Breast epithelium (tissue), 4 donors: ENCODE results near the gene CDKN1C. TPM values are rescaled to one million over a fixed set of nuclear protein-coding genes. Genes with fewer than 3 reads are reported as not detected.

Experiments used
- DNase-seq, 2 donors: peaks; one replicate each; pipeline ENCODE4 v3.0.0-alpha.2; 2019; ENCODE audit warnings: low spot score in 2 of 2
- H3K27ac ChIP-seq, 2 donors: fragments of 200-600 bp; sonication (generic) in 1 of 2; one replicate each; pipeline ENCODE4 v1.5.1; 2016 to 2019; ENCODE audit warnings: mild to moderate bottlenecking in 1 of 2
- H3K27me3 ChIP-seq, 2 donors: fragments of 200-600 bp; sonication (generic) in 1 of 2; one replicate each; pipeline versions ENCODE4 v1.5.1 to v1.6.0; 2017 to 2019; ENCODE audit warnings: control low read depth in 1 of 2, mild to moderate bottlenecking in 1 of 2
- H3K36me3 ChIP-seq: fragments of 200-600 bp; one replicate; pipeline ENCODE4 v1.5.1; 2019
- H3K4me1 ChIP-seq, 2 donors: fragments of 200-600 bp; sonication (generic); one replicate each; pipeline ENCODE4 v1.5.1; 2016 to 2019; ENCODE audit warnings: control low read depth in 1 of 2
- H3K4me3 ChIP-seq, 3 donors: fragments of 200-600 bp; sonication (generic); 1 replicate in 2 of 3; 2 replicates in 1 of 3; pipeline ENCODE4 v1.5.1; 2016 to 2019; ENCODE audit warnings: mild to moderate bottlenecking in 3 of 3, moderate library complexity in 2 of 3
- H3K9me3 ChIP-seq, 2 donors: fragments of 200-600 bp; sonication (generic) in 1 of 2; one replicate each; pipeline ENCODE4 v1.5.1; 2016 to 2019; ENCODE audit warnings: control low read depth in 1 of 2
- POLR2A ChIP-seq: fragments of 450-650 bp; IDR thresholded peaks from one replicate; pipeline ENCODE4 v1.6.1; 2016; ENCODE audit warnings: antibody characterized with exemption, mild to moderate bottlenecking, moderate library complexity
- POLR2AphosphoS5 ChIP-seq, 3 donors: sonication (generic); formaldehyde crosslinking; IDR thresholded peaks; one replicate each; pipeline ENCODE4 v1.6.1; 2017; ENCODE audit warnings: antibody characterized with exemption in 3 of 3
- intact Hi-C: fragments of 100-400 bp; cut with DNase I; formaldehyde crosslinking; loops from one replicate; pipeline ENCODE4 v1.15.1; 2023; ENCODE audit warnings: low total_unique reads
- total RNA-seq, 3 donors: library from RNA; depleted of rRNA; stranded (reverse); fragments of >200 nt; gene quantifications; one replicate each; pipeline ENCODE4 v1.1.0, GENCODE V29; 2016
- TF ChIP-seq, protein P1 (sequence below), 3 donors: fragments of 450-650 bp; IDR thresholded peaks; one replicate each; pipeline ENCODE4 v1.5.1; 2016 to 2017; ENCODE audit warnings: antibody characterized with exemption in 3 of 3, mild to moderate bottlenecking in 3 of 3, moderate library complexity in 3 of 3

CDKN1C gene
- total RNA-seq, 3 donors from 2014 or later: 48.2 to 136 (median 88.8) TPM

DNA sequence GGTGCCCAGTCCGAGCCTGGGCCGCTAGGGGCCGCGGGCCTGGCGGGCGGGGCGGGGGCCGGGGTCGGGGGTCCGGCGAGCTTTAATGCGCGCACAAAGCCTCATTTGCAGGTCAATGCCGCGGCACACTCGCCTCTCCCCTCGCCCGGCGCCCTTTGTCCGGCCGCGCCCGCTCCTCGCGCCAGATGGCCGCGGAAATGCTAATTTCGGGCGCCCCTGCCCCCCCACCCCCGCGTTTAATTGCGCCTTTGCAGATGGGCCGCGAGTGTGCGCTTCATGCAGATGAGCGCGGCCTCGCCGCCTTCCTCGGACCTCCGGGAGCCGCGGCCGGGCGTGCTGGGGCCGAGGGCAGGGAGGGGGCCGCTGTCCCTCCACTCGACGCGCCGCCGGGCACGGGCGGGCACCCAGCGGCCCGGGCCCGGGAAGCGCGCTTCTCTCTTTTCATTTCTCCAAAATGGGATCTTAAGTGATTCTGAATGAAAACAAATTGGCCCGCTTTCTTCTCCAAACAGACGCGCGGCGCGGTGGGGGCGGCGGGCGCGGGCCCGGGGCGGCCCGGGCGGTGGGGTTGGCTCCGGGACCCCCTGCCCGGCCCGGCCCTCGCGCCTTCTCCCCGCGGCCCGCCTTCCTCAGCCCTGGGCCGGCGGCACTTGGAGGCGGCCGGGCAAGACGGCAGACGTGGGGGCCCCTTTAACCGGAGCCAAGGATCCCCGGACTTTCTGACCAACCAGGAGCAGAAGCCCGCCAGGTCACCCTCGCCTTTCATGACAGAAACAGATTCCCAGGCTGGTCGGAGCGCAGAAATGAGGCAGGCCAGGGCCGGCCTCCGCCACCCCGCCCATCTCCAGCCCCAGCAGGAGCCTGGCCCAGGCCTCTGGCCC lies 22.9 kb downstream of the CDKN1C start:
- H3K4me3 ChIP-seq: peak overlapping the region; percentile 28 to 66 (median 44)
- TF ChIP-seq, protein P1, sequence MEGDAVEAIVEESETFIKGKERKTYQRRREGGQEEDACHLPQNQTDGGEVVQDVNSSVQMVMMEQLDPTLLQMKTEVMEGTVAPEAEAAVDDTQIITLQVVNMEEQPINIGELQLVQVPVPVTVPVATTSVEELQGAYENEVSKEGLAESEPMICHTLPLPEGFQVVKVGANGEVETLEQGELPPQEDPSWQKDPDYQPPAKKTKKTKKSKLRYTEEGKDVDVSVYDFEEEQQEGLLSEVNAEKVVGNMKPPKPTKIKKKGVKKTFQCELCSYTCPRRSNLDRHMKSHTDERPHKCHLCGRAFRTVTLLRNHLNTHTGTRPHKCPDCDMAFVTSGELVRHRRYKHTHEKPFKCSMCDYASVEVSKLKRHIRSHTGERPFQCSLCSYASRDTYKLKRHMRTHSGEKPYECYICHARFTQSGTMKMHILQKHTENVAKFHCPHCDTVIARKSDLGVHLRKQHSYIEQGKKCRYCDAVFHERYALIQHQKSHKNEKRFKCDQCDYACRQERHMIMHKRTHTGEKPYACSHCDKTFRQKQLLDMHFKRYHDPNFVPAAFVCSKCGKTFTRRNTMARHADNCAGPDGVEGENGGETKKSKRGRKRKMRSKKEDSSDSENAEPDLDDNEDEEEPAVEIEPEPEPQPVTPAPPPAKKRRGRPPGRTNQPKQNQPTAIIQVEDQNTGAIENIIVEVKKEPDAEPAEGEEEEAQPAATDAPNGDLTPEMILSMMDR (IDR thresholded peaks at IDR 0.05): no peak
- no peak for TF ChIP-seq POLR2AphosphoS5 (IDR thresholded peaks at IDR 0.05)
- TF ChIP-seq POLR2A: no peak
- H3K36me3 ChIP-seq: no peaks in the 10 kb centered on the region
- H3K27me3 ChIP-seq: peaks cover 0 to 8% of the 10 kb centered on the region in 2 donors
- H3K4me1 ChIP-seq: peaks cover 0 to 8% of the 10 kb centered on the region in 2 donors
- no peaks in the 10 kb centered on the region for H3K9me3 ChIP-seq
- no peak for DNase-seq
- no peak overlapping the region for H3K27ac ChIP-seq
- intact Hi-C loops: no loop called here

DNA sequence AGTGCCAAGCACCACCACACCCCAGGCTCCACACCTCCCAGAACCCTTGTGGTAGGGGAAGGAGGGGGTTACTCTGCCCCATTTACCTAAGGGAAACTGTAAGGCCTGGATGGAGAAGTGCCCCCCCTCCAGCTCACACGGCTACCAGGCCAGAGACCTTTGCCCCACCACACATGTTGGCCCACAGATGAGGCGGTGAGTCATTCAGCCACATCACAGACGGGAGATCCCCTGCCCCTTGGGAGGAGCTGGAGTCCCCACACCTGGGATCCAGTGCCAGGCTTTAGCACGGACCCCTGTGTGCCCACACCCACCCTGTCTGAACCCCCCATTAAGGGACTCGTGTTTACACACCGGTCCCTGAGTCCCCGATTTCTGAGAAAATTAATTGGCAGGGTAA lies 24.9 kb downstream of the CDKN1C start:
- Histone ChIP-seq H3K27me3 (peaks cover 0 to 8% of the 10 kb centered on the region in 2 donors), H3K27ac (no peak overlapping the region), H3K4me3 (no peak overlapping the region), H3K36me3 (no peaks in the 10 kb centered on the region), H3K9me3 (no peaks in the 10 kb centered on the region), H3K4me1 (peaks cover 0 to 8% of the 10 kb centered on the region in 2 donors)
- no peak for DNase-seq
- TF ChIP-seq, protein P1 (IDR thresholded peaks at IDR 0.05): no peak
- TF ChIP-seq POLR2AphosphoS5 (IDR thresholded peaks at IDR 0.05): no peak
- no peak for TF ChIP-seq POLR2A
- intact Hi-C loops: no loop called here

DNA sequence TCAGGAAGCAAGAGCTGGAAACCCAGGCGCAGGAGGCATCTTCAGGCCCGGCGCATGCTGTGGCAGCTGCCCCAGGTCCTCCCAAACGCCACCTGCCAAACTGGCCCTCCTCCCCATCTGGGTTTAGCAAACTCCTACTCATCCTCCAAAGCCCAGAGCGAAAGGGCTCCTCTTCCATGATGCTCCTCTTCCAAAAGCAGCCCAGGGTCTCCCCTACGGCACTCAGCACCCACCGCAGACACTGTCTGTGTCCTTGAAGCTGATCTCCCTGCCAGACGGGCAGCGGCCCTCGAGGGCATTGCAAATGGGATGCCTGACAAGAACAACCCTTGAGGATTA lies 25.9 kb downstream of the CDKN1C start:
- Histone ChIP-seq H3K4me1 (peaks cover 0 to 8% of the 10 kb centered on the region in 2 donors), H3K9me3 (no peaks in the 10 kb centered on the region), H3K36me3 (no peaks in the 10 kb centered on the region), H3K4me3 (no peak overlapping the region), H3K27me3 (peaks cover 0 to 8% of the 10 kb centered on the region in 2 donors), H3K27ac (no peak overlapping the region)
- no peak for TF ChIP-seq POLR2AphosphoS5 (IDR thresholded peaks at IDR 0.05)
- no peak for TF ChIP-seq POLR2A
- TF ChIP-seq, protein P1 (IDR thresholded peaks at IDR 0.05): no peak
- intact Hi-C loops: no loop called here
- no peak for DNase-seq

DNA sequence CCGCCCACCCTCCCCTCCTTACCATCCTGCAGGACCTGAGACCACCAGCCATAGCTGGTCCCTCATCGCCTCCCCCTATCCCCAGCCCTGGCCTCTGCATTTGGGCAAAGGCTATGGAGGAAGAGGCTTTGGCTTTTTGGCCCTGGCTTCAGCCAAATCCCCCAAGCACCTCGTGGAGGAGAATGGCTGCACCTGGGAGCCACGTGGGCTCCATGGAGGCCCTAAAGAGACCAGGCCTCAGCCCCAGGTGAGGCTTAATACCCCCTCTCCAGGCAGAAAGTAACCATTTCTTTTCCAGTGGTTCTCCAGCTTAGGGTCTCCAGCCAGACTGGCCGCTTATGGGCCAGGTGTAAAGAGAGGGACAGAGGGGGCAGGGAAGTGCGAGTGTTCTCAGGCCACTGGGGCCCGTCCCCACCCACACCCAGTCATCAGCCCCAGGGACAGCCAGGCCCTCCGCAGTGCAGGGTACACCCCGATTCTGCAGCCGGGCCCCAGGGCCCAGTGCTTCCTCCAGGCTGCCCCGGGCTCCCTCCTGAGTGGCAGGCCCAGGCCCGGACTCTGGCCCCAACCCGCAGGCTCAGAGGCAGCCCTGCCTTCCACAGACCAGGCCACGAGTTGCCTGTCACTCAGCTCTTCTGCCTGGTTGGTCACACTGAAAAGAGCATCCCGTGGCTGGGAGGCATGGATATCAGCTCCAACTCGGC lies 26.4 kb downstream of the CDKN1C start:
- intact Hi-C loops: no loop called here
- Histone ChIP-seq H3K36me3 (no peaks in the 10 kb centered on the region), H3K9me3 (no peaks in the 10 kb centered on the region), H3K4me3 (no peak overlapping the region), H3K27me3 (peaks cover 0 to 8% of the 10 kb centered on the region in 2 donors), H3K4me1 (peaks cover 0 to 8% of the 10 kb centered on the region in 2 donors), H3K27ac (no peak overlapping the region)
- no peak for TF ChIP-seq POLR2A
- no peak for DNase-seq

DNA sequence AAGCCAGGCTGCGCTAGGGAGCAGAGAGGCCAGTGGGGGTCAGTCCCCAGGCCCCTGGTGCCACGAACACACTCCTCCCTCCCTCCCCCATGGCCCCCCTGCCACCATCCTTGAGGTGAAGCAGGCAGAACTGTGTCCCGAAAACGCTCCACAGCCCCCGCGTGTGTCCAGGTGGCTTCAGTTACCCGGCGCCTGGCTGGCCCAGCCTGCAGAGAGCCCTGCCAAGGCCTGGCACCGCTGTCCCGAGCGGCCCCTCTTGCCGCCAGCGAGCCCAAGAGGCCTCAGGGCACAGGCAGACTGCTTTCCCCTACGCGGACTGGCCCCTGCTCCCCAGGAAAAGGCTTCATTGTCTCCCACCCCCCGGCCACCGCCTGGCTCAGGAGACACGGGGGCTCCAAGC lies 27.7 kb downstream of the CDKN1C start:
- Histone ChIP-seq H3K36me3 (no peaks in the 10 kb centered on the region), H3K27ac (no peak overlapping the region), H3K27me3 (peaks cover 0 to 8% of the 10 kb centered on the region in 2 donors), H3K9me3 (no peaks in the 10 kb centered on the region), H3K4me3 (no peak overlapping the region), H3K4me1 (peaks cover 0 to 5% of the 10 kb centered on the region in 2 donors)
- DNase-seq: no peak
- TF ChIP-seq, protein P1 (IDR thresholded peaks at IDR 0.05): no peak
- TF ChIP-seq POLR2AphosphoS5 (IDR thresholded peaks at IDR 0.05): no peak
- no peak for TF ChIP-seq POLR2A
- intact Hi-C loops: no loop called here
